Esophagus muscularis mucosa (tissue), 4 donors: Measurements from ENCODE around the gene CBLN1. TPM values are rescaled to one million over a fixed set of nuclear protein-coding genes. Genes with fewer than 3 reads are reported as not detected.

Source experiments
- DNase-seq: peaks from one replicate; pipeline ENCODE4 v3.0.0-alpha.2; 2017; ENCODE audit errors: extremely low spot score
- H3K27ac ChIP-seq, 4 donors: fragments of 200-600 bp; sonication (generic); replicated peaks in 1 of 4; 1 replicate in 3 of 4; 2 replicates in 1 of 4; pipeline ENCODE4 v1.5.1; 2016 to 2019; ENCODE audit warnings: mild to moderate bottlenecking in 1 of 4
- H3K27me3 ChIP-seq, 4 donors: fragments of 200-600 bp; sonication (generic); one replicate each; pipeline versions ENCODE4 v1.5.1 to v1.6.0; 2016 to 2019
- H3K36me3 ChIP-seq, 4 donors: fragments of 200-600 bp; sonication (generic); one replicate each; pipeline ENCODE4 v1.5.1; 2016 to 2019
- H3K4me1 ChIP-seq, 4 donors: fragments of 200-600 bp; sonication (generic); one replicate each; pipeline ENCODE4 v1.5.1; 2016 to 2019
- H3K4me3 ChIP-seq, 4 donors: fragments of 200-600 bp; sonication (generic); 1 replicate in 2 of 4; 2 replicates in 2 of 4; pipeline ENCODE4 v1.5.1; 2016 to 2019; ENCODE audit warnings: mild to moderate bottlenecking in 4 of 4, moderate library complexity in 1 of 4
- H3K9me3 ChIP-seq, 4 donors: fragments of 200-600 bp; sonication (generic); 1 replicate in 3 of 4; 2 replicates in 1 of 4; pipeline ENCODE4 v1.5.1; 2016 to 2019
- CTCF ChIP-seq, 3 experiments: fragments of 200-600 bp in 2 of 3; fragments of 450-650 bp in 1 of 3; sonication (generic) in 2 of 3; IDR thresholded peaks; one replicate each; pipeline ENCODE4 v1.5.1; 2017 to 2019; ENCODE audit warnings: antibody characterized with exemption in 3 of 3, mild to moderate bottlenecking in 2 of 3, moderate library complexity in 1 of 3
- EP300 ChIP-seq: sonication (generic); formaldehyde crosslinking; IDR thresholded peaks from one replicate; pipeline ENCODE4 v1.6.1; 2017; ENCODE audit warnings: antibody characterized with exemption
- POLR2A ChIP-seq: fragments of 450-650 bp; IDR thresholded peaks from one replicate; pipeline ENCODE4 v1.6.1; 2017; ENCODE audit warnings: antibody characterized with exemption, moderate library complexity, mild to moderate bottlenecking, low read depth
- POLR2AphosphoS5 ChIP-seq, 2 donors: sonication (generic); formaldehyde crosslinking; IDR thresholded peaks; one replicate each; pipeline ENCODE4 v1.6.1; 2017; ENCODE audit warnings: antibody characterized with exemption in 2 of 2
- WGBS: methylation state at CpG from one replicate; pipeline ENCODE4 v1.1.5; 2018; 5-methylcytosine and 5-hydroxymethylcytosine counted together
- intact Hi-C: fragments of 100-400 bp; cut with DNase I; formaldehyde crosslinking; loops from one replicate; pipeline ENCODE4 v1.15.1; 2023
- total RNA-seq, 4 donors: library from RNA; depleted of rRNA; stranded (reverse); fragments of >200 nt; gene quantifications; one replicate each; pipeline versions ENCODE4 v1.1.0 to v1.2.1, GENCODE V29; 2016

Gene CBLN1
- total RNA-seq, 4 donors from 2014 or later: 0.32 to 1.4 (median 0.83) TPM; not detected in 1

GRCh38 chr16:49271363-49271762, 10.3 kb downstream of the CBLN1 start:
- intact Hi-C loops: no loop called here
- Histone ChIP-seq H3K4me3 (no peak overlapping the region), H3K27me3 (peaks cover 0 to 68% (median 24%) of the 10 kb centered on the region in 4 donors), H3K27ac (no peak overlapping the region), H3K9me3 (peaks cover 0 to 5% (median 2%) of the 10 kb centered on the region in 4 donors), H3K4me1 (peaks cover 0 to 7% (median 3%) of the 10 kb centered on the region in 4 donors), H3K36me3 (no peaks in the 10 kb centered on the region)
- 64% methylated on average over 3 of the region's 3 CpGs for WGBS
- peak; percentile 53 for DNase-seq
- TF ChIP-seq EP300 (no peak), POLR2A (no peak), POLR2AphosphoS5 (IDR thresholded peaks at IDR 0.05) (no peak), CTCF (IDR thresholded peaks at IDR 0.05) (no peak)

GRCh38 chr16:49269201-49269600, 12.4 kb downstream of the CBLN1 start:
- intact Hi-C loops: no loop called here
- WGBS: 71% methylated on average over 3 of the region's 3 CpGs
- TF ChIP-seq CTCF (IDR thresholded peaks at IDR 0.05) (no peak), POLR2AphosphoS5 (IDR thresholded peaks at IDR 0.05) (no peak), POLR2A (no peak), EP300 (no peak)
- Histone ChIP-seq H3K4me3 (no peak overlapping the region), H3K9me3 (peaks cover 0 to 5% (median 2%) of the 10 kb centered on the region in 4 donors), H3K36me3 (no peaks in the 10 kb centered on the region), H3K27ac (no peak overlapping the region), H3K27me3 (peaks cover 0 to 48% (median 6%) of the 10 kb centered on the region in 4 donors), H3K4me1 (no peaks in the 10 kb centered on the region)
- DNase-seq: no peak

GRCh38 chr16:49268667-49269066, 13.0 kb downstream of the CBLN1 start:
- H3K9me3 ChIP-seq: peaks cover 0 to 5% (median 2%) of the 10 kb centered on the region in 4 donors
- no peaks in the 10 kb centered on the region for H3K36me3 ChIP-seq
- intact Hi-C loops: no loop called here
- H3K4me1 ChIP-seq: no peaks in the 10 kb centered on the region
- no peak overlapping the region for H3K4me3 ChIP-seq
- no peak overlapping the region for H3K27ac ChIP-seq
- 61% methylated on average over 1 of the region's 1 CpG for WGBS
- peak; percentile 90 for DNase-seq
- TF ChIP-seq EP300 (no peak), POLR2AphosphoS5 (IDR thresholded peaks at IDR 0.05) (no peak), POLR2A (no peak), CTCF (IDR thresholded peaks at IDR 0.05) (no peak)
- peaks cover 0 to 48% (median 6%) of the 10 kb centered on the region in 4 donors for H3K27me3 ChIP-seq

GRCh38 chr16:49262501-49262900, 19.1 kb downstream of the CBLN1 start:
- Histone ChIP-seq H3K4me3 (no peak overlapping the region), H3K36me3 (no peaks in the 10 kb centered on the region), H3K9me3 (peaks cover 0 to 2% (median 0%) of the 10 kb centered on the region in 4 donors), H3K4me1 (no peaks in the 10 kb centered on the region), H3K27ac (no peak overlapping the region), H3K27me3 (peaks cover 0 to 17% (median 0%) of the 10 kb centered on the region in 4 donors)
- WGBS: 88% methylated on average over 5 of the region's 5 CpGs
- peak; percentile 77 for DNase-seq
- intact Hi-C loops: no loop called here
- TF ChIP-seq POLR2AphosphoS5 (IDR thresholded peaks at IDR 0.05): no peak
- TF ChIP-seq CTCF (IDR thresholded peaks at IDR 0.05): no peak
- no peak for TF ChIP-seq EP300
- TF ChIP-seq POLR2A: no peak

GRCh38 chr16:49261930-49262329, 19.7 kb downstream of the CBLN1 start:
- peaks cover 0 to 17% (median 0%) of the 10 kb centered on the region in 4 donors for H3K27me3 ChIP-seq
- H3K4me3 ChIP-seq: no peak overlapping the region
- no peaks in the 10 kb centered on the region for H3K4me1 ChIP-seq
- DNase-seq: no peak
- TF ChIP-seq EP300 (no peak), CTCF (IDR thresholded peaks at IDR 0.05) (no peak), POLR2A (no peak), POLR2AphosphoS5 (IDR thresholded peaks at IDR 0.05) (no peak)
- no peak overlapping the region for H3K27ac ChIP-seq
- no peaks in the 10 kb centered on the region for H3K36me3 ChIP-seq
- no peaks in the 10 kb centered on the region for H3K9me3 ChIP-seq
- intact Hi-C loops: no loop called here
